HG03565 (cell line): ENCODE results near the gene CELF1.

Experiments
- ATAC-seq: cut with Tn5 transposase; IDR thresholded peaks from one replicate; pipeline ENCODE4 v1.9.1; 2021; ENCODE audit warnings: mild to moderate bottlenecking, moderate library complexity; ENCODE audit not compliant: unreplicated experiment

CELF1 gene

GRCh38 chr11:47512701-47513100, 40.2 kb downstream of the CELF1 start:
- no peak for ATAC-seq

- no peak for ATAC-seq
These were observed 41.0 kb downstream of the CELF1 start for GRCh38 chr11:47511917-47512316.

DNA sequence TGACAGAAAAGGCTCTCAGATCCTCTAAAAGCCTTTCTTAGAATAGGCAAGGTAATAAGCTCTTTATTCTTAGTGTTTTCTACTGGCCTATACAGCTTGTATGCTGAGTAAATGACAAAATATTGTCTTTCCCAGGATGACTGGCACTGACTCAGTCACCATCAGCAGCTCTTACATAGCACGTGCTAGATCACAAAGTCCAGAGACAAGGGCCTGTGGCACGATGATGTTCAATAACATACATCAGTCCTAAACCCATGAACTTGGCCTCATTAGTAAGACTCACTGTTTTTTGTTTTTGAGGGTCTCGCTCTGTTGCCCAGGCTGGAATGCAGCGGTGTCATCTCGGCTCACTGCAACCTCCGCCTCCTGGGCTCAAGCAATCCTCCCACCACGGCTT, 42.7 kb downstream of the CELF1 start:
- ATAC-seq = no peak

GRCh38 chr11:47509077-47509536, 43.8 kb downstream of the CELF1 start:
- ATAC-seq = no peak

DNA sequence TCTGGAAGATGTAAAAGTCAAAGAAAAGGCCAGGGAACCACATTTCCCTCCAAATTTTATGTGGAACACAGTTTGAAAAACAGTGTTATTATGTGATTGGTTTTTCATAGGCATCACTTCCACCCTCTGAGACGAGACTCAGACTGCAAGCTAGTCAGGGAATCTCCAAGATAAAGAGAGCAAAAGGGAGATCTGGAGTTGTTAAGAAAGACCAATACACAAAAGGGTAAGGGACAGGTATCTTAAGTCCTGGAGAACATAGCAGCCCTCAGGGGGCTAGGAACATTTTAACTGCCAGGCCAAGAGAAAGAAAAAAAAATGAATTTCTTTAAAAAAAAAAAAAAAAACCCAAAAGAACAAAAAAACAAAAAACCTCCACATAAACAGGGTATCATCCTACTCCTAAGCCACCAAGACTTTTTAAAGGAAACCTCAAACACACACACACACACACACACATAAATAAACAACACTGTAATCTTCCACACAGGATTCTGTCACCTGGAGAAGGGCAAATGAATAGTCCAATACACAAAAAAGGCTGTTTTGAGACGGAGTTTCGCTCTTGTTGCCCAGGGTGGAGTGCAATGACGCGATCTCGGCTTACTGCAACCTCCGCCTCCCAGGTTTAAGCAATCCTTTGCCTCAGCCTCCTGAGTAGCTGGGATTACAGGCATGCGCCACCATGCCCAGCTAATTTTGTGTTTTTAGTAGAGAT, 44.5 kb downstream of the CELF1 start:
- ATAC-seq = no peak

DNA sequence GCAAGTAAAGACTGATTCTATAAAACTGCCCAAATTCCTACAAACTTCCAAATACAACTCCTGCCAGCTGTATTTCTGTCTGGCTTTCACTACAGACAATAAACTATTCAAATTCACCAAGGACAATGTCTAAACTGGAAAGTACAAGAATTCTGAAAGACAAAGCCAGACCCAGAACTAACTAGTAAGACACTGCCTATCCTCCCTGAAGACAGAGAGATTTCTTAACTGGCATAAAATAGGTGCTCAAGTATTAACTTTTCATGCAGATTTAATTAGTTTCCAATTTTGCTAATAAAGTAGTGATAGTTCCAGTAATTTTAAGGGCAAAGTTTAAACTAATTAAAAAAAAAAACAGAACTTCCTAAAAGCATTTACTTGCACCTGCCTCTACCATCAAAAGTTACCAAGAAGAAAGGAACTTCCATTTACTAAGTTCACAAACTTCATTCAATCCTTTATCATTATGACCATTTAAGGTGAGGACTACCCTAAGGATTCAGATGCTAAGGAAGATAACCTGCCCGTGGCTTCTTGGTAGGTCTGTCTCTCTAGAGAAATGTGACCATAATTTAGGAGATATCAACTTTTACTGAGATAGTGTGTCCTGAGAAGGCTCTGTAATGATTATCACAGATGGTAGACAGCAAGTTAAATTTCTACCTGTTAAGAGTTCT, 45.2 kb downstream of the CELF1 start:
- ATAC-seq = no peak

DNA sequence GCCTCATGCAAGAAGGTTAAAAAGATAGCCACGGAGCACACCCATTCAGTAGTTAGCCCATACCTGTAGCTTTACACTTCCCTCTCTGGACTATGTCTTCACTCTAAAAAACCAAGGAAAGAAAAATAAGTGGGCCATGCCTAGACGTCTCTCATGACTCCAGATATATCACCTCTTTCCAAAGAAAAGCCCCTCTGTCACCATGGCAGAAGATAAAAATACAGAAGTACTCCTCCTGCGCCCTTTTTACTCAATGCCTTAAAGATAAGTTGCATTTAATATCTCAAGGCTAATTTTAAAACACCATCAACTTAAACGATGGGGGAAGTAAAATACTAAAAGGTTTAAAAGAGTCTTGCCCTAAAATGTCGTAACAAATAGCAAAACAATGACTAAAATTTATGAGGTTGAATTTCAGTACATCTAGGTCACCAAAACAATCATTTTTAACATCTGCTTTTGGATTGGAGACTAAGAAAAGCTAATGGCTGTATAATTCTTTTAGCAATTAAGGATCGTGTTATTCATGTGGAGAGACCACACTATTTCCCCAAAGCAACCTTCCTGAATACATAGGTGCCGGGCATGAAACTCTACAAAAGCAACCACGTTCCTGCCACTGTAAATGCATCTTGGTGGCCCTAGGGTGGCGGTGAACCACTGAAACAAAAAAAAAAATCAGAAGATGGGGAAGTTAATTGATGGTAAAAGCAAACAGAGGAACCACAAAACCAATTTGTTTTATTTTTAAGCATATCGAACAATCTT, 46.0 kb downstream of the CELF1 start:
- ATAC-seq = no peak

- ATAC-seq = no peak
These were observed 46.6 kb downstream of the CELF1 start for GRCh38 chr11:47506373-47506772.

DNA sequence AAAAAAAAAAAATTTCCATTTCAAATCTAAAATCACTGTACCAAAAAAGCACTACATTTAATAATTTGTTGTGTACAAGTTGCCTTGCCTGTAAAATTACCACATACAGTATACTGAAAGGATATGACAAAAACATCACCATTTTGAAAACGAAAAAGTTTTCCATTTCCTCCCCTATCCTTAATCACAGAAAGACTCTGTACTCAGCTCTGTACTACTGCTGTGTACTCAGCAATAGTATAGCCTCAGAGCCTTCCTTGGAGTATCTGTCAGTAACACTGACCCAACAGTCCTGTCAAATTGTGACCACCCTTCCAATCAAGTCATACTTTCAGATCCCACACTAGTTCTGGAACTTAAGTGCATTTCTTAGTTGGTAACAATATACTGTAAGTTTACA, 48.0 kb downstream of the CELF1 start:
- ATAC-seq = no peak

- ATAC-seq = no peak
These were observed 49.7 kb downstream of the CELF1 start for GRCh38 chr11:47503227-47503626.

DNA sequence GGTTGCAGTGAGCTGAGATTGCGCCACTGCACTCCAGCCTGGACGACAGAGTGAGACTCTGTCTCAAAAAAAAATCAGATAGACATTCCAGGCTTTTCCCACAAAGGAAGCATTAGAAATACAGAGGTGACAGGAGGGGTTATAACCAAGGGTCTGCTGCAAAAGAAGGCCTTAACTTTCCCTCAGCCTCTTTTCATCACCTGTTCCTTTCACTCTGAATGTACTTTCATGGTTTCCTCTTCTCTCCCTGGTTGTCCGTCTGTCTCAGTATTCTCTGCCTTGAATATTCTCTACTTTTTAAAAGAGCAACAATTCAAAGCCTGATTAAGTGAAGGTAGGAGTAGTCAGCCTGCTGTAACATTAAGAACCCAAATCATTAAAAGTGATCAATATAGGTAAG, 50.2 kb downstream of the CELF1 start:
- ATAC-seq = no peak

- ATAC-seq = no peak
These were observed 51.8 kb downstream of the CELF1 start for GRCh38 chr11:47501101-47501500.

DNA sequence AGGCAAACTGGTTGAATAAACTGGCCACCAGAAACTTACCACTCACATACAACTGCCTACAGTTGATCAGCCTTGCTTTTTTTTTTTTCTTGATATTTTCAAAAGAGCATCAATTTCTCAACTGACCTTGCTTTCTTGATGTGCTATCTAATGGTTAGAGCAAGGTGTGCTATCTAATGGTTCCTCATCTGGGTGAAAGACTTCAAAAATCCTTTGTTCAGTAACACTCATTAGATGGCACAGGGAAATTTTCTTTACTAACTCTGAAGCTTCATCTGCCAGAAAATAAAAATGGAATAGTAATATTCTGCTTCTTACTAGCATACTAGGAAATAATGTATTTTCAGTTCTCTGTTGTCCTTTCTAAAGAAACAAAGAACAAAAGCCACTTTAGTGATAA, 52.8 kb downstream of the CELF1 start:
- ATAC-seq = no peak

- no peak for ATAC-seq
These were observed 53.3 kb downstream of the CELF1 start for GRCh38 chr11:47499614-47500013.

- ATAC-seq = no peak
These were observed 53.8 kb downstream of the CELF1 start for GRCh38 chr11:47499161-47499560.

DNA sequence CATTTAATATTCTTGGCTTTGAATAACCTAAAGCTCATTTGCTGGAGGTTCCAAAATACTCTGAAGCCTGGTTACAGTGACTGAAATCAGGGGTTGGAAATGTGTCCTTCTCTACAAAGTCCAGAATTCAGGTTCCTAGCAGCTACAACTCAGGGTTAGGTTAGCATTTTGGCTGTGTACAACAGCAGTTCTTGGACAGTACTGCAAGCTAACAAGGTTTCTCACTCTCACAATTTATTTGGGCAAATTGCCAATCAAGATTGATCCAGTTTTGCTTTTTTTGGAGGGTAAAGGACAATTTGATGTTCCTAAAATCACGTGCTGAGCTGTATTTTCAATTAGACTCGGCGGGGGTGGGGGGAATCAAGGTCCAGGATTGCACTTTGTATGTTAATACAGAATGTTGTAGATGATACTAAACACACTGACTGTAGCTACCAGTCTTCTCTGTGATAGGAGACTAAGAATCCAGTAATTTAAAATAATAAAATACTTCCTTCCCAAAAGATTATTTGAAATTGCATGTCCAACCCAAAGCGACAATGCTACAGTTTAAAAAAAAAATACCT, 54.3 kb downstream of the CELF1 start:
- ATAC-seq = no peak

- no peak for ATAC-seq
These were observed 54.8 kb downstream of the CELF1 start for GRCh38 chr11:47498149-47498548.

DNA sequence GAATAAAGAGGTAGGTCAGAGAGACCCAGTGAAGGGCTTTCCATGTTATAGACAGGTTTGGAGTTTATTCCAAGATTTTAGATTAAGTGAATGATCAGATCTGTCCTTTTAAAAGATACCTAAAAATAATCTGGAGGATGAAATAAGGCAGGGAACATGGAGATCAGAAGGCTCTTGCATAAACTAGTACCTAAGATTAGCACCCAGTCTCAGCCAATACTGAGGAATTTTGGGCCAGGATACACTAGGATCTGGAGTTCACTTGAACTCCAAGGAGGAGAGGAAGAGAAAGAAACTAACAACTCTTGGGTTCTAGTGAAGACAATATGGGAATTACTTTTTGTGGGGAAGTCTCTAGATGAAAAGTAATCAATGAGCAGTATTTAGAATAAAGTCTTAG, 56.1 kb downstream of the CELF1 start:
- no peak for ATAC-seq

DNA sequence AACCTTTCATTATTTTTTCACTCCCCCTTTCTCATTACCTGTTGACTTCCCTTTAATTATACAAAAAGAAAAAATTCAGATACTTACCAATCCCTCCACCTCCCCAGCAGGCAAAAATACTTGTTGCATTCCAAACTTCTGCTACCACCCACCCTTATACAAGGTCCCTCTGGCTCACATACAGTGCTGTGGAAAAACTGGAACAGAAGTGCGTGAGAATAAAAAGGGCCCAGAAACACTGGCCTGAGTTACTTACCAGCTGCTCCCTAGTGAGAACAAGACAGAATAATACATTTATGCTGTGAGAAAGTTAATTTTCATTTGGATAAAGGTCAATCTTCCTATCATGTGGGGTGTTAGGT, 57.1 kb downstream of the CELF1 start:
- ATAC-seq = no peak

GRCh38 chr11:47495011-47495855, 57.7 kb downstream of the CELF1 start:
- ATAC-seq = no peak

DNA sequence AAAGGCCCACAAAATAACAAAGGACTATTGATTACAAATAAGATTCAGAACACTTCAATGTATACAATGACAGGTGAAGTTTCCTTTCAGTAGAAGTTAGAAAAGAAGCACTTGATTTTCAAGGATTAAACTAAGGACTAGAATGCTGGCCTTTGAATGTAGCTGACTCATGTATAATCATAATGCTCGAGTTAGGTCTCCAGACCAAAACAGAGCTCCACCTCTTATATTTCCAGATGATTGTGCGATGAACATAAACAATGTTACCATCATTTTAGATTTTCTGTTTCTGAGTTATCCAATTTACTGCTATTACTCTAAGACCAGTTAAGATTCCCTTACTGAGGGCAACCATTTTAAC, 63.6 kb downstream of the CELF1 start:
- ATAC-seq = no peak
